ENCODE measurements around the gene IL1R1.

DNA sequence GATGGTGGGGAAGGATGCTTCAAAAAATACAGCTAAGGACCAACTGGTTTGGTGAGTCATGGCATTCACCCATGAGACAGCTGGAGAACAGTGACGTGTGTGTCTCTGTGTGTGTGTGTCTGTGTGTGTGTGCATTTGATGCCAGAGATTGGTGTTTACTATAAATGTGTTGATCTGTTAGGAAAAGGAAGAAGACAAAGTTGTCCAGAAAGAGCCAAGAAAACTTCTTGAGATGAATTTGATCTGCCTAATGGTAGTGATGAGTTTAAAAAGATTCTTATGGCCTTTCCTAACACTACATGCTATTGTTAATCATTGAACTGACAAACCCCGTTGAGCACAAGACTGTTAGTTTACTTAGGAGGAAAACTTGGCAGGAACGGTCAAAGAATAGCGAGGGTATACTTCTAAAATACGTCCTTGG lies 36.4 kb upstream of the IL1R1 start:
- TF ChIP-seq EP300 (IDR thresholded peaks at IDR 0.05) (no peak), POLR2A (IDR thresholded peaks at IDR 0.05) (no peak)
- TF ChIP-seq, protein P1, sequence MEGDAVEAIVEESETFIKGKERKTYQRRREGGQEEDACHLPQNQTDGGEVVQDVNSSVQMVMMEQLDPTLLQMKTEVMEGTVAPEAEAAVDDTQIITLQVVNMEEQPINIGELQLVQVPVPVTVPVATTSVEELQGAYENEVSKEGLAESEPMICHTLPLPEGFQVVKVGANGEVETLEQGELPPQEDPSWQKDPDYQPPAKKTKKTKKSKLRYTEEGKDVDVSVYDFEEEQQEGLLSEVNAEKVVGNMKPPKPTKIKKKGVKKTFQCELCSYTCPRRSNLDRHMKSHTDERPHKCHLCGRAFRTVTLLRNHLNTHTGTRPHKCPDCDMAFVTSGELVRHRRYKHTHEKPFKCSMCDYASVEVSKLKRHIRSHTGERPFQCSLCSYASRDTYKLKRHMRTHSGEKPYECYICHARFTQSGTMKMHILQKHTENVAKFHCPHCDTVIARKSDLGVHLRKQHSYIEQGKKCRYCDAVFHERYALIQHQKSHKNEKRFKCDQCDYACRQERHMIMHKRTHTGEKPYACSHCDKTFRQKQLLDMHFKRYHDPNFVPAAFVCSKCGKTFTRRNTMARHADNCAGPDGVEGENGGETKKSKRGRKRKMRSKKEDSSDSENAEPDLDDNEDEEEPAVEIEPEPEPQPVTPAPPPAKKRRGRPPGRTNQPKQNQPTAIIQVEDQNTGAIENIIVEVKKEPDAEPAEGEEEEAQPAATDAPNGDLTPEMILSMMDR (IDR thresholded peaks at IDR 0.05): no peak

Measured in stomach (tissue), 4 donors.